ENCODE results near the gene CHMP3. TPM values are rescaled to one million over a fixed set of nuclear protein-coding genes. Genes with fewer than 3 reads are reported as not detected.
"Not testable (repeated sequence)": the region's sequence is repeated elsewhere in the genome, so short reads cannot be mapped to it uniquely, and the experiment has no call there.

CHMP3 gene
- polyA plus RNA-seq, 3 donors from 2014 or later: 44.1 to 72.1 (median 60.2) TPM

GRCh38 chr2:86566821-86567190, 3.6 kb upstream of the CHMP3 start:
- DNase-seq: no peak
- no peaks in the 10 kb centered on the region for H3K36me3 Mint-ChIP-seq
- no peak overlapping the region for H3K4me3 Mint-ChIP-seq
- H3K9me3 Mint-ChIP-seq: no peaks in the 10 kb centered on the region
- H3K27ac Mint-ChIP-seq: no peak overlapping the region
- H3K4me1 Mint-ChIP-seq: peaks cover 21 to 24% of the 10 kb centered on the region in 2 donors
- peaks cover 12 to 25% (median 13%) of the 10 kb centered on the region in 3 donors for H3K27me3 Mint-ChIP-seq (ENCODE audit: low read depth in 3 of 3)

DNA sequence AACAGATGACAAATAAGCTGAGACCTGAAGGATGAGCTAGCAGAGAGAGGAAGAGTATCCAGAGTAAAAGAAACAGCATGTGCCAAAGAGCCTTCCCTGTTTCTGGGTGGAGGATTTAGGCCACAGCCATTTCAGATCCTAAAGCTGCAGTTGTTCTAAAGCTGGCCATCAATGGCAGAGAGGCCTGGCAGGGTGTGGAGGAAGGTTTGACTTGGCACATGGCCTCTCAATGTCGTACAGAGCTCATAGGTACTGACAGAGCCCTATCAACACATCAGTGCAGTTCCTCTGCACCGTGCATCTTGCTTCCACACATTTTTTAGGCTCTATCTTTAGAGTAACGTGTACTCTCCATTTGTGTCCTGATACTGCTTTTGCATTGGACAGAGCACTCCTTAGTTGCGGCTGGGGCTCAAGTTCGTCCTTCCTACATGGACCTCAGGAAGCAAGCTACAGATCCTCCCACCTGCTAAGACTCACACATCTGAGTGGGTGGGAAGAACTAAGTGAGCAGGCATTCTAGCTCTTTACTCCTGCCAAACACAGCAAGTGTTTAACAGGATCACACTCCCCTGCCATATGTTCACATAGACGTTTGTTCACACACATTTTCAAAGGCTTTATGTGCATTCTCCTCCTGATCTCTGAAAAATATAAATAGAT, 3.0 kb upstream of the CHMP3 start:
- Mint-ChIP-seq H3K36me3 (no peaks in the 10 kb centered on the region), H3K27ac (no peak overlapping the region)

GRCh38 chr2:86563650-86564061, 413 bp upstream of the CHMP3 start:
- no peak for DNase-seq
- H3K4me1 Mint-ChIP-seq: peaks cover 43 to 47% of the 10 kb centered on the region in 2 donors
- no peaks in the 10 kb centered on the region for H3K36me3 Mint-ChIP-seq
- H3K4me3 Mint-ChIP-seq: peak overlapping the region; percentile 96 to 99 (median 98)
- no peaks in the 10 kb centered on the region for H3K9me3 Mint-ChIP-seq
- H3K27ac Mint-ChIP-seq: peak overlapping the region; percentile 97 to 99 (median 98)
- peaks cover 9 to 21% (median 11%) of the 10 kb centered on the region in 3 donors for H3K27me3 Mint-ChIP-seq (ENCODE audit: low read depth in 3 of 3)

More for the DNA sequence above, 3.0 kb upstream of the CHMP3 start:
- Mint-ChIP-seq H3K4me1 (peaks cover 26 to 29% of the 10 kb centered on the region in 2 donors), H3K9me3 (no peaks in the 10 kb centered on the region), H3K27me3 (ENCODE audit: low read depth in 3 of 3) (peaks cover 11 to 25% (median 12%) of the 10 kb centered on the region in 3 donors), H3K4me3 (no peak overlapping the region)
- DNase-seq: no peak

GRCh38 chr2:86562485-86562921, 740 bp downstream of the CHMP3 start:
- peaks cover 9 to 21% (median 11%) of the 10 kb centered on the region in 3 donors for H3K27me3 Mint-ChIP-seq (ENCODE audit: low read depth in 3 of 3)
- DNase-seq: no peak
- no peaks in the 10 kb centered on the region for H3K36me3 Mint-ChIP-seq
- H3K27ac Mint-ChIP-seq: peak overlapping the region; percentile 97 to 99 (median 98)
- H3K9me3 Mint-ChIP-seq: no peaks in the 10 kb centered on the region
- peak overlapping the region; percentile 96 to 99 (median 98) for H3K4me3 Mint-ChIP-seq
- H3K4me1 Mint-ChIP-seq: peaks cover 43 to 47% of the 10 kb centered on the region in 2 donors

GRCh38 chr2:86557836-86558235, 5.4 kb downstream of the CHMP3 start:
- Mint-ChIP-seq H3K27ac (no peak overlapping the region), H3K27me3 (ENCODE audit: low read depth in 3 of 3) (peaks cover 0 to 3% (median 2%) of the 10 kb centered on the region in 3 donors), H3K4me1 (peaks cover 45 to 46% of the 10 kb centered on the region in 2 donors), H3K36me3 (no peaks in the 10 kb centered on the region), H3K4me3 (no peak overlapping the region), H3K9me3 (no peaks in the 10 kb centered on the region)
- DNase-seq: no peak

DNA sequence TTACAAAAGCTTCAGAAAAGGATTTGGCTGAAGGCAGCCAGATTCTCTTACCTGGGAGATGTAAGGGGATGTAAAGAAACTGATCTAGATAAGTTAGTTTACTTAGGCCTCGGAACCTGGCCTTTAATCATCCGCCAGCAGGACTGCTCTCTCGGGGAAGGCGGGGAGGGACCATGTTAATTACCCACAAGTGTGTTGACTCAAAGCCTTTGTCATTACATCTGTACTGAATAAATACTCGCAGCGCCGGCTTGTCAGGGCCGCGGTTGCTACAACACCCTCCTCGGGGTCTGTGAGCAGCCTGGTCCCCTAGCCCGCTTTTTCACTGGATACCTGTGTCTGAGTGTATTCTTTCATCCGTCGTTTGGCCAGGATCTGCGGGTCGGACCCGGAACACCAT, 6.7 kb downstream of the CHMP3 start:
- Mint-ChIP-seq H3K4me1 (peaks cover 40 to 46% of the 10 kb centered on the region in 2 donors), H3K36me3 (no peaks in the 10 kb centered on the region), H3K27me3 (ENCODE audit: low read depth in 3 of 3) (no peaks in the 10 kb centered on the region), H3K9me3 (no peaks in the 10 kb centered on the region), H3K4me3 (no peak overlapping the region), H3K27ac (no peak overlapping the region)
- DNase-seq: no peak

DNA sequence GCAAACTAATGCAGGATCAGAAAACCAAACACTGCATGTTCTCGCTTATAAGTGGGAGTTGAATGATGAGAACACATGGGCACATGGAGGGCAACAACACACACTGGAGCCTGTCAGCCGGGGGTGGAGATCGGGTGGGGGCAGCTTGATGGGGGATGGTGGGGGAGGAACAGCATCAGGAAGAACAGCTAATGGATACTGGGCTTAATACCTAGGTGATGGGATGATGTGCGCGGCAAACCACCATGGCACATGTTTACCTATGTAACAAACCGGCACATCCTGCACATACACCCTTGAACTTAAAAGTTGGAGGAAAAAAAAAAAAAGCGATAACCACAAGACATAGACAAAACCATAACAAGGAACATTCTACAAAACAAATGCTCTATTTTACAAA, 10.4 kb downstream of the CHMP3 start:
- Mint-ChIP-seq H3K36me3 (peaks cover 3 to 7% (median 7%) of the 10 kb centered on the region in 3 donors), H3K27ac (peak overlapping the region; percentile 23 to 77 (median 43)), H3K4me1 (peaks cover 24 to 33% of the 10 kb centered on the region in 2 donors), H3K27me3 (ENCODE audit: low read depth in 3 of 3) (no peaks in the 10 kb centered on the region), H3K9me3 (peaks cover 0 to 2% (median 0%) of the 10 kb centered on the region in 6 donors), H3K4me3 (peak overlapping the region; percentile 54 to 83 (median 69))
- peak in 1 of 3 donors; percentile 20 for DNase-seq

DNA sequence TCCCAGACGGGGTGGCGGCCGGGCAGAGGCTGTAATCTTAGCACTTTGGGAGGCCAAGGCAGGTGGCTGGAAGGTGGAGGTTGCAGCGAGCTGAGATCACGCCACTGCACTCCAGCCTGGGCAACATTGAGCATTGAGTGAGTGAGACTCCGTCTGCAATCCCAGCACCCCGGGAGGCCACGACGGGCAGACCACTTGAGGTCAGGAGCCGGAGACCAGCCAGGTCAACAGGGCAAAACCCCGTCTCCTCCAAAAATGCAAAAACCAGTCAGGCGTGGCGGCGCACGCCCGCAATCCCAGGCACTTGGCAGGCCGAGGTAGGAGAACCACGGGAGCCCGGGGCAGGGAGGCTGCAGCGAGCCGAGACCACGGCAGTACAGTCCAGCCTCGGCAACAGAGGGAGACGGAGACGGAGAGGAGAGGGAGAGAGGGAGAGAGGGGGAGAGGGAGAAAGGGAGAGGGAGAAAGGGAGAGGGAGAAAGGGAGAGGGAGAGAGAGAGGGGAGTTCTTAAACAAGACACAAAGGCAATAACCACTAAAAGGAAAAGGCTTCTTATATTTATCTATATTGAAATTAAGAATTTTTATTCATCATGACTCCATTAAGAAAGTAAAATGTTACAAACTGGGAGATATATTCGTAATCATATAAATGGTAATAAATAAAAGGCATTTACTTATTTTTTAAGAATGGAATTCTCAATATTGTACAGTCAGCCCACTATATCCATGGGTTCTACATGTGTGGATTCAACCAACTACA, 13.1 kb downstream of the CHMP3 start:
- not testable (repeated sequence) for H3K27me3 Mint-ChIP-seq (ENCODE audit: low read depth in 3 of 3); DNase-seq; H3K9me3 Mint-ChIP-seq; H3K27ac Mint-ChIP-seq; H3K4me3 Mint-ChIP-seq
- peaks cover 15 to 27% (median 22%) of the 10 kb centered on the region in 3 donors for H3K36me3 Mint-ChIP-seq
- peaks cover 26 to 40% of the 10 kb centered on the region in 2 donors for H3K4me1 Mint-ChIP-seq

GRCh38 chr2:86549440-86549839, 13.8 kb downstream of the CHMP3 start:
- peaks cover 23 to 40% of the 10 kb centered on the region in 2 donors for H3K4me1 Mint-ChIP-seq
- not testable (repeated sequence) for H3K4me3 Mint-ChIP-seq; H3K9me3 Mint-ChIP-seq; DNase-seq; H3K27ac Mint-ChIP-seq; H3K27me3 Mint-ChIP-seq (ENCODE audit: low read depth in 3 of 3)
- H3K36me3 Mint-ChIP-seq: peaks cover 15 to 28% (median 24%) of the 10 kb centered on the region in 3 donors

- peaks cover 24 to 42% of the 10 kb centered on the region in 2 donors for H3K4me1 Mint-ChIP-seq
- not testable (repeated sequence) for DNase-seq; H3K9me3 Mint-ChIP-seq; H3K27me3 Mint-ChIP-seq (ENCODE audit: low read depth in 3 of 3); H3K27ac Mint-ChIP-seq; H3K4me3 Mint-ChIP-seq
- H3K36me3 Mint-ChIP-seq: peaks cover 15 to 32% (median 29%) of the 10 kb centered on the region in 3 donors
These were observed 14.3 kb downstream of the CHMP3 start for GRCh38 chr2:86548913-86549396.

- not testable (repeated sequence) for H3K4me3 Mint-ChIP-seq; DNase-seq; H3K9me3 Mint-ChIP-seq; H3K27me3 Mint-ChIP-seq (ENCODE audit: low read depth in 3 of 3); H3K27ac Mint-ChIP-seq
- Mint-ChIP-seq H3K36me3 (peaks cover 15 to 32% (median 30%) of the 10 kb centered on the region in 3 donors), H3K4me1 (peaks cover 25 to 42% of the 10 kb centered on the region in 2 donors)
These were observed 14.9 kb downstream of the CHMP3 start for GRCh38 chr2:86548165-86548912.

DNA sequence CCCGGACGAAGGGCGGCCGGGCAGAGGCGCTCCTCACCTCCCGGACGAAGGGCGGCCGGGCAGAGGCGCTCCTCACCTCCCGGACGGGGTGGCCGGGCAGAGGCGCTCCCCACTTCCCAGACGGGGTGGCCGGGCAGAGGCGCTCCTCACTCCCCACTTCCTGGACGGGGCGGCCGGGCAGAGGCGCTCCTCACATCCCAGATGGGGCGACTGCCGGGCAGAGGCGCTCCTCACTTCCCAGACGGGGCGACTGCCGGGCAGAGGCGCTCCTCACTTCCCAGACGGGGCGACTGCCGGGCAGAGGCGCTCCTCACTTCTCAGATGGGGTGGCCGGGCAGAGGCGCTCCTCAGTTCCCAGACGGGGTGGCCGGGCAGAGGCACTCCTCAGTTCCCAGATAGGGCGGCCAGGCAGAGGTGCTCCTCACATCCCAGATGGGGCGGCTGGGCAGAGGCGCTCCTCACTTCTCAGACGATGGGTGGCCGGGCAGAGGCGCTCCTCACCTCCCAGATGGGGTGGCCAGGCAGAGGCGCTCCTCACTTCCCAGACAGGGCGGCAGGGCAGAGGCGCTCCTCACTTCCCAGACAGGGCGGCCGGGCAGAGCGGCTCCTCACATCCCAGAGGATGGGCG, 17.8 kb downstream of the CHMP3 start:
- peaks cover 12 to 30% of the 10 kb centered on the region in 2 donors for H3K4me1 Mint-ChIP-seq

More for the DNA sequence above, 17.8 kb downstream of the CHMP3 start:
- peaks cover 20 to 32% (median 30%) of the 10 kb centered on the region in 3 donors for H3K36me3 Mint-ChIP-seq
- not testable (repeated sequence) for H3K9me3 Mint-ChIP-seq; H3K4me3 Mint-ChIP-seq; DNase-seq; H3K27ac Mint-ChIP-seq; H3K27me3 Mint-ChIP-seq (ENCODE audit: low read depth in 3 of 3)

All from immature natural killer cell (primary cell).